LNCAP (cell line): ENCODE results near the gene TLE4.

Experiments used
- CTCF ChIP-seq: fragments of 450-650 bp; IDR thresholded peaks from 2 replicates; pipeline ENCODE4 v1.5.1; 2017; ENCODE audit warnings: mild to moderate bottlenecking

The TLE4 gene

GRCh38 chr9:79571309-79572031 is at the start of gene TLE4:
TLE4 (plus strand) TSS chr9:79571965; CDS start chr9:79572791, 826 bp downstream.
- no peak for TF ChIP-seq CTCF

GRCh38 chr9:79522793-79523192 is 49.0 kb upstream of the TLE4 start:
- TF ChIP-seq CTCF, result no peak

DNA sequence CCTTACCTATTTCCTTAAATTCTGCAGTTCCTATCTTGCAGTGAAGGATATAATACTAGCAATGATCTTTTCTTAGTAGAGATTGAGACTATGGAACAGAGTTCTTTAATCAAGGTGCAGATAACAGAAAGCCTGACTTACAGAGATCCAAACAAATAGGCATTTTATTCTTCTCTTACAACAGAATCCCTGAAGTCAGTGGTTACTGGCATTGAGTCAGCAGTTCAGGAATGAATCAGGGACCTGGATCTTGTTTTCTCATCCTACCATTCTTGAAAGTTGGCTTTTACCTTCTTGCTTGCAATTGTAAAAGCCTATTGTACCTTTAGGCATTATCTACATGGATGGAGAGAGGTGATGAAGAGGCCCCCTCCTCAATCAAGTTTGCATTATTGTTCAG is 47.5 kb upstream of the TLE4 start:
- TF ChIP-seq CTCF, result no peak

GRCh38 chr9:79526149-79526672 is 45.6 kb upstream of the TLE4 start:
- TF ChIP-seq CTCF, result no peak

DNA sequence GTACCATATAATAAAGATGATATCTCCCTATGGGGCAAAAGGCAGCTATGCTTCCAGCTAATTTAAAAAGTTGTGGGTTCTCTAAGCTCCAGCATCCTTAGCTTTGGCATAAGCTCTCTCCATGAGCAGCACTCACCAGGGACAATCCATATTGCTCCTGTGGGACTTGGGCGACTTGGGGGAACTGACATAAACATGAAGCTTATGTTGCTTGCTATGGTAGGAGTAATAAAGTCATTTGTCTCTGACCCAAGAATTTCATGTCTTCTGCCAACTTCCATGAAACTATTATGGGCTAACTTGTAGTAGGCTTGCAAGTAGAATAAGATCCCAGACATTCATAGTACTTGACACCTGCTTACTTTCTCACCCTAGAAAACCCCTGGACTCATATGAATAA is 36.2 kb upstream of the TLE4 start:
- no peak for TF ChIP-seq CTCF

DNA sequence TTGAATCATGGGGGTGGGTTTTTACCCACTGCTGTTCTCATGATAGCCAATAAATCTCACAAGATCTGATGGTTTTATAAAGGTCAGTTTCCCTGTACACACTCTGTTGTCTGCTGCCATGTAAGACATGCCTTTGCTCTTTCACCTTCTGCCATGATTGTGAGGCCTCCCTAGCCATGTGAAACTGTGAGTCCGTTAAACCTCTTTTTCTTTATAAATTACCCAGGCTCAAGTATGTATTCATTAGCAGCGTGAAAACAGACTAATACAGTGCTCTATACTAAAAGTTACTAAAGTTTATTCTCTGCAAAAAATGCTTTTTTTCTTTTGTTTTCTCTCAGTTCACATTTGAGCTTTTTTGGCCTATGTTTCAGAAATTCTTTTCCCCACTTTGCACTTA is 33.9 kb upstream of the TLE4 start:
- no peak for TF ChIP-seq CTCF

GRCh38 chr9:79542735-79543620 is 28.8 kb upstream of the TLE4 start:
- no peak for TF ChIP-seq CTCF
